ENCODE measurements around the gene DAB2IP.

The DAB2IP gene

GRCh38 chr9:121651295-121652020, at the start of gene DAB2IP:
Gene DAB2IP, plus strand, starts transcription at chr9:121651634. Its CDS starts 142 bp downstream, at chr9:121651776.
- no peak for TF ChIP-seq CTCF (IDR thresholded peaks at IDR 0.05; ENCODE audit: extremely low read depth, insufficient read depth, missing control alignments)
- no peak for DNase-seq (ENCODE audit: low spot score)
- in situ Hi-C loops (cut with MboI; ENCODE audit: low pct_unique_long_range_greater_than_20kb, low sequenced_read_pairs, unreplicated experiment), result no loop called here

GRCh38 chr9:121603028-121603427, 48.4 kb upstream of the DAB2IP start:
- DNase-seq (ENCODE audit: low spot score), result no peak
- in situ Hi-C loops (cut with MboI; ENCODE audit: low pct_unique_long_range_greater_than_20kb, low sequenced_read_pairs, unreplicated experiment), result no loop called here
- TF ChIP-seq CTCF (IDR thresholded peaks at IDR 0.05; ENCODE audit: extremely low read depth, insufficient read depth, missing control alignments), result no peak

GRCh38 chr9:121604242-121604641, 47.2 kb upstream of the DAB2IP start:
- in situ Hi-C loops (cut with MboI; ENCODE audit: low pct_unique_long_range_greater_than_20kb, low sequenced_read_pairs, unreplicated experiment), result no loop called here
- no peak for DNase-seq (ENCODE audit: low spot score)
- TF ChIP-seq CTCF (IDR thresholded peaks at IDR 0.05; ENCODE audit: extremely low read depth, insufficient read depth, missing control alignments), result no peak

- TF ChIP-seq CTCF (IDR thresholded peaks at IDR 0.05; ENCODE audit: extremely low read depth, insufficient read depth, missing control alignments), result no peak
- no peak for DNase-seq (ENCODE audit: low spot score)
- in situ Hi-C loops (cut with MboI; ENCODE audit: low pct_unique_long_range_greater_than_20kb, low sequenced_read_pairs, unreplicated experiment), result no loop called here
Observed at GRCh38 chr9:121604654-121605053, 46.8 kb upstream of the DAB2IP start.

GRCh38 chr9:121607434-121608167, 43.8 kb upstream of the DAB2IP start:
- no peak for TF ChIP-seq CTCF (IDR thresholded peaks at IDR 0.05; ENCODE audit: extremely low read depth, insufficient read depth, missing control alignments)
- in situ Hi-C loops (cut with MboI; ENCODE audit: low pct_unique_long_range_greater_than_20kb, low sequenced_read_pairs, unreplicated experiment), result no loop called here
- DNase-seq (ENCODE audit: low spot score), result no peak

GRCh38 chr9:121608168-121608853, 43.1 kb upstream of the DAB2IP start:
- in situ Hi-C loops (cut with MboI; ENCODE audit: low pct_unique_long_range_greater_than_20kb, low sequenced_read_pairs, unreplicated experiment), result no loop called here
- no peak for DNase-seq (ENCODE audit: low spot score)
- no peak for TF ChIP-seq CTCF (IDR thresholded peaks at IDR 0.05; ENCODE audit: extremely low read depth, insufficient read depth, missing control alignments)

All from GM13977 (cell line).